Liver (tissue), 2 donors: Measurements from ENCODE around the gene RAET1E.

Experiments used
- CTCF ChIP-seq: fragments of 150-350 bp; IDR thresholded peaks from 2 replicates; pipeline ENCODE4 v1.5.1; 2017; ENCODE audit warnings: improper control_type of control experiment, low read depth, low read length; ENCODE audit not compliant: missing input control
- MAX ChIP-seq: IDR thresholded peaks from 2 replicates; pipeline ENCODE4 v1.6.1; 2016; ENCODE audit warnings: antibody characterized with exemption
- donor health status: healthy.

DNA sequence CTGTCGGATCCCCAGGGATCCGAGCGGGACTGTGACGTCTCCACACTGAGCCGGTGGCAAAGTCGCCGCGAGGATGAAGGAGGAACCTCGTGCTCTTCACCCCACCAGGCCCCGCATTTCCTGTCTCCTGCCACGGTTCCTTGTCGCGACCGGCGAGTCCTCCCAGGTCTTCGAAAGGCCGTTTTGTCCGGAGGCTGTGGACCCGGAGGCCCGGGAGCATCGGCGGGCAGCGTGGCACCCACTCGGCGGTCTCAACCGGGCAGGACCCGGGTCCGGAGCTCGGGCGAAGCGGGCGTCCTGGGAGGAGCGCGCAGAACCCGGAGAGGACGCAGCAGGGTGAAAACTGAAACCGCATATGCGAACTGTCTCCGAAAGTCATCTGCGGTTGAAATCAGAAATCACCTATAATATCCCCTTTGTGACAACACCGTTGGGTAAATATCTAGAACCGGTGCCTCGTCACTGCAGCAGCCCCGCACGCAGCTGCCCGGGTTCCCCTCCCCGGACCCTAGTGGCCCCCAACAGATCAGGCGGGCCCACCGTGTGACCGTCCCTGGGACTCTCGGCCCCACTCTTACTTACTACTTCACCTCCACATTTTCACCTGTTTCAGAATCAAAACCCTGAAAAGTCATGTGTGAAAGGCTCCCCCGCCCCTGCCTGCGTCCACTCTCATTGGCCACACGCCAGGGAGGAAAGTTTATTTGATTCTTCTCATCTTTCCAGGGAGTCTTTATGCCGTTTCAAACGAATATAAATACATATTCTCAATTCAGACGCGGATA, 40.9 kb upstream of the RAET1E start:
- no peak for TF ChIP-seq CTCF
- TF ChIP-seq MAX: no peak
